Stimulated activated CD8-positive, alpha-beta memory T cell treated with anti-CD3 and anti-CD28 coated beads, Interleukin-2, amount 100 ng/mL, for 1 hour (primary cell): ENCODE measurements around the gene ZMYND8.
"Not testable (repeated sequence)": the region's sequence is repeated elsewhere in the genome, so short reads cannot be mapped to it uniquely, and the experiment has no call there.

Experiments
- DNase-seq, 2 donors: peaks; one replicate each; pipeline ENCODE4 v3.0.0-alpha.2; 2020; ENCODE audit warnings: low read depth in 2 of 2

ZMYND8 gene

DNA sequence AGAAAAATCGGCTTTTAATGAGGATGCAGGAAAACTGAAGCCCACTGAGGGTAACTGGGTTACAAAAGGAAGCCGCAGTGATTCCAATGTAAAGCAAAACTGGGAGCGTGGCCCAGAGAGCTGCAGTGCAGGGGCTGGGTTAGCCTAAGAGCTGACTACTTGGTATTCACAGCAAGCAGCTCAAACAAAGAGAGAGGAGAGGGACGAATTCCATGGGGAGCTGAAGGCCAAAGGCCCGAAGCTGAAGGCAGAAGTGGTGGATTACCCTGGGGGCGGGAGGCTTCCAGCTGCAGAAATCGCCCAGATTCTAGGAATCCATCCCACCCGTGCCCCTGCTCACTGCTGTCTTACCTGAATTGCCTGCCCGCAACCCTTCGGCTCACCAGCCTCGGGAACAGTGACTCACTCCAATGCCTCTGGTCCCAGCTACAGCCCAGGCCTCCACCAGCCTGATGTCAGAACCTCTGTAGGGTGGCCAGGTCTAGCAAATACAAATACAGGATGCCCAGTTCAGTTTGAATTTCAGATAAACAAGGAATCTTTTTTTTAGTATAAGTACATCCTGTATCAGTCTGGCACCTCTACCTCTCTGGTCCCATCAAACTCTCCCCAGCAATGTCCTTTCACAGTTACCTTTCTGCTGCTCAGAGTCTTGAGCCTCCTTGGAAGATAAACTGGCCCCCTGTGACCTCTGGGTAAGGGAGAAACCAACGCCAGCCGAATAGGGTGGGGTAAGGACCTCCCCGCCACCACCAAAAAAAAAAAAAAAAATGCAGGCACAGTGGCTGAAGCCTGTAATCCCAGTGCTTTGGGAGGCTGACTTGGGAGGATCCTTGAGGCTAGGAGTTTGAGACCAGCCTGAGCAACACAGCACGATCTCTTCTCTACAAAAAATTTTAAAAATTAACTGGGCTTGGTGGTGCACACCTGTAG, 14.6 kb upstream of the ZMYND8 start:
- DNase-seq, result no peak

DNA sequence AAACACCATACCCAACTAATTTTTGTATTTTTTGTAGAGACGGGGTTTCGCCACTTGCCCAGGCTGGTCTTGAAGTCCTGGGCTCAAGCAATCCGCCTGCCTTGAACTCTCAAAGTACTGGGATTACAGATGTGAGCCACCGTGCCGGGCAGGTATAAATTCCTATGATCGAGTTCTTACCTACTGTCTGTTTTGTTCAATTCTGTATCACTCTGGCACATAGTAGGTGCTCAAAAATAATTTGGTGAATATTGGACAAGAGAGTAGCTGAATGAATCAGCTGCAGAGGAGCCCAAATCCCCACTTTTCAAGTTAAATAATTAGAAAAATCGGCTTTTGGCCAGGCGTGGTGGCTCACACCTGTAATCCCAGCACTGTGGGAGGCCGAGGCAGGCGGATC, 13.7 kb upstream of the ZMYND8 start:
- DNase-seq, result no peak

DNA sequence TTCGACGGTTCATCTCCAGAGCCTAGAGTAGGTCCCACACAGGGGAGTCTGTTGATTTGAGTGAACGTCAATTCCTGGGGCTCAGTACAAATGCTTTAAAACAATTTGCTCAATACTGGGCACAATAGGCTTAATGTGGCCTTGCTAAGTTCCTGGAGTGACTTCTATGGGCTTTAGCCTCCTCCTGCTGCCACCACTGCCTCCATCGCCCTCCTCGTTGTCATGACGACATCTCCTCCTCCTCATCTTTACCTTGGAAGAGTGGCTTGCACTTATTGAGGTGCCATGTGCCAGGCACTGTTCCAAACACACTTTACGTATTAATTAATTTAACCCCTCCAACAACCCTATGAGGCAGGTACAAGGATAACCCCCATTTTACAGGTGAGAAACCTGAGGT, 11.8 kb upstream of the ZMYND8 start:
- DNase-seq, result no peak

DNA sequence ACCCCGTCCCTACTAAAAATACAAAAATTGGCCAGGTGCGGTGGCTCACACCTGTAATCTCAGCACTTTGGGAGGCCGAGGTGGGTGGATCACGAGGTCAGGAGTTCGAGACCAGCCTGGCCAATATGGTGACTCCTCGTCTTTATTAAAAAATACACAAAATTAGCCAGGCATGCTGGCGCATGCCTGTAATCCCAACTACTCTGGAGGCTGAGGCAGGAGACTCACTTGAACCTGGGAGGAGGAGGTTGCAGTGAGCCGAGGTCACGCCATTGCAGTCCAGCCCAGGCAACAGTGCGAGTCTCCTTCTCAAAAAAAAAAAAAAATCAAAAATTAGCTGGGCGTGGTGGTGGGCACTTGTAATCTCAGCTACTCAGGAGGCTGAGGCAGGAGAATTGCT, 9.8 kb upstream of the ZMYND8 start:
- DNase-seq, result not testable (repeated sequence)

DNA sequence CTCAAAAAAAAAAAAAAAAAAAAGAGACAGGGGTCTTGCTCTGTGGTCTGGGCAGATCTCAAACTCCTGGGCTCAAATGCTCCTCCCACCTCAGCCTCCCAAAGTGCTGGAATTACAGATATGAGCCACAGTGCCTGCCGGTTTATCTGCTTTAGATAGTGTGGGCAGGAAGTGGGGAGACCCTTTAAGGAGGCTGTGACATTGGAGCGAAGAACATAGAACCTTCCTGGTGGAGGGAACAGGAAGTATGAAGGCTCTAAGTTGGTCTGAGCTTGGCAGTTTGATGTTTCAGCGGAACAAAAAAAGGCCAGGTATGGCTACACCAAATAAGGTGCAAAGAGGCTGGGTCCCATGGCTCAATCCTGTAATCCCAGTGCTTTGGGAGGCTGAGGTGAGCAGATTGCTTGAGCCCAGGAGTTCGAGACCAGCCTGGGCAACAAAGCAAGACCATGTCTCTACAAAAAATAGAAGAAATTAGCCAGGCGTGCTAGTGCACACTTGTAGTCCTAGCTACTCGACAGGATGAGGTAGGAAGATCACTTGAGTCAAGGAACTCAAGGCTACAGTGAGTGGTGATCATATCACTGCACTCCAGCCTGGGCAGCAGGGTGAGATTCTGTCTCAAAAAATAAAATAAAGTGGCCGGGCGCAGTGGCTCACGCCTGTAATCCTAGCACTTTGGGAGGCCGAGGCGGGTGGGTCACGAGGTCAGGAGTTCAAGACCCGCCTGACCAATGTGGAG, 8.7 kb upstream of the ZMYND8 start:
- DNase-seq, result no peak

DNA sequence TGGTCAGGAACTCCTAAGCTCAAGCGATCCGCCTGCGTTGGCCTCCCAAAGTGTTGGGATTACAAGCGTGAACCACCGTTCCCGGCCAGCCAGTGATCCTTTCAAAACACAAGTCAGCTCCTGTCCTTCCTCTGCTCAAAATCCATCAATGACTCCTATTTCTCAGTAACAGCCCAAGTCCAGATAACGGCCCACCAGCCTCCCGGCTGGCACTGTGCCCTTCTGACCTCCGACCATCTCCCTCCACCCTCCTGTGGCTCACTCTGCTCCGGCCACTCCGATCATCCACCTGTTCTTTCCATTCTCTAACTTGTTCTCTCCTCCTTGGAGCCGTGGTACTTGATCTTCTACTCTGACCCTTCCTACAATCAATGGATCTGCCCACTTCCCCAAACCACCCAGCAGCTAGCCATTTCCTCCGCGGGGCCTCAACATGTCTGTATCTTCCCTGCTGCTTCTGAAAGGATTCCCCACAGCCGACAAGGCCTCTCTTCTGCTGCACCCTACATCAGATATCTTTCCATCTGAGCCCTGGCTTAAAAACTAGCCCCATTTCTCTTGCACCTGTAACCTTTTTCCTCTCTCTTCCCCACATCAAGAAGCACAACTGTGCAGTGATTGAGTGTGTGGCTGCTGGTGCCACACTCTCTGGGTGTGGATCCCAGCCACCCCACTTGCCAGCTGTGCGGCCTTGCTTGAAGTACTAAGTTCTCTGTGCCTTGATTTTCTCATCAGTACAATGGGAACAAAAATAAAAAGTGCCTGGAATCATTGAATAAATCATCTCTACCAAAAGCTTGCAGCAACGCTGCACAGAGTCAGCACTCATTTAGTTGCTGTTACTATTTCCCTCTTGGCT, 6.1 kb upstream of the ZMYND8 start:
- no peak for DNase-seq

DNA sequence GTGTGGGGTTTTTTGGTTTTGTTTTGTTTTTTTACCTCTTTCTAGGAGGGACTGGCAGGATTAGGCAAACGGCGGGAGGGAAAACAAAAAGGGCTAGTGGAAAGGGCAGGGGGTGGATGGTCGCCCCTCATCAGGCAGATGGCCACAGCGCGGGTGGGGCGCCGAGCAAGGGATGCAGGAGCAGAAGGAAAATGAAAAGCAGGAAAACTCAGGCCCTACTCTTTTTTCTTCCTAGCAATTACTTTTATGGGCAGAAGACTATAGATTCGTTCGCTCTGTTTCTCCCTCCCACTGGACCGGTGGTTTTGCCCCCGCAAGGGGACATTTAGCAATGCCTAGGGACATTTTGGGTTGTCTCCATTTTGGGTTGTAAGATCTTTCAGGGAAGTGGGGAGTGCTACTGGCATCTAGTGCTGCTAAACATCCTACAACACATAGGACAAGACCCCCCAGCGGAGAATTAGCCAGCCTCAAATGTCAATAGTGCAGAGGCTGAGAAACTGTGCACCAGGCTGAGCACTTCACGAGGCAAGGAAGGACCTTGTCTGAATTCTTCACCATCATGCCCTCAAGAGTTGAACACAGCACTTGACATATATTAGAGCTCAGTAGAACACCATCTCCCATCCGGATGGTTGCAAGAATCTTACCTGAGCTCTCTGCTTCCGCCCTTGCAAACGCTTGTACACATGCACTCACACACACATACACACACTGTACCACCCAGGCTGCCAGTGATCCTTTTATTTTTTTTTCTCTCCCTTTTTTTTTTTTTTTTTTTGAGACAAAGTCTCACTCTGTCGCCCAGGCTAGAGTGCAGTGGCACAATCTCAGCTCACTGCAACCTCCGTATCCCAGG, 4.8 kb upstream of the ZMYND8 start:
- DNase-seq, result no peak

DNA sequence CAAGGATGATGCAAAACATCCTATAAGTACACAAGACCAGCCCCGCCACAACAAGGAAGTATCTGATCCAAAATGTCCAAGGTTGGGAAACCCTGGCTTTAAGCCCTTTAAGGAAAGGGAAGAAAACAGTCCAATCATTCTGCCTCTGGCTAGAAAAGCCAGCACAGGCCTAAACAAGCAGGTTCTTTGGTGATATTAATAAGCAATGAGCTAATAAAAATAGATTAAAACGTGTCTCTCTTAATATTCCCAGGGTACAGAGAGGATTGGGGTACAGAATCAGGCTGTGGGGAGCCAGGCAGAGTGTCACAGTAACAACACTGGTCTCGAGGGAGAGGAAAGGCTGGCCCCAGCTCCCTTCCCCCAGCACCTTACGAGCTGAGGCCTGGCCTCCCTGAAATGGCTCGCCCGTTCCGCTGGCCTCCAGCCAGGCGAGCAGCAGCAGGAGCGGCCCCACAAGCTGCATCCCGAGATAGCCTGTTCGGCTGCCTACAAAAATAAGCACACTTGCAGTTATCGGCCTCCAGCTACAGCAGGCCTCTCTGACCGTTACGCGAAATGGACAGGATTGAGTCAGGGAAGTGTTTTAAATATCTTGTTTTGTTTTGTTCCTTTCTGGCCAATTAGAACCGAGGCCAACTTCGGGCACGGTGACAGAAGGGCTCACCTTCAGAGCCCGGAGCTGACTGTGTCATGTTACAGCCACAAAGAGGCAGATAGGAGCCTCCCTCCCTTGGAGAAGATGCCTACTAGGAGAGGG, 4.0 kb upstream of the ZMYND8 start:
- no peak for DNase-seq

DNA sequence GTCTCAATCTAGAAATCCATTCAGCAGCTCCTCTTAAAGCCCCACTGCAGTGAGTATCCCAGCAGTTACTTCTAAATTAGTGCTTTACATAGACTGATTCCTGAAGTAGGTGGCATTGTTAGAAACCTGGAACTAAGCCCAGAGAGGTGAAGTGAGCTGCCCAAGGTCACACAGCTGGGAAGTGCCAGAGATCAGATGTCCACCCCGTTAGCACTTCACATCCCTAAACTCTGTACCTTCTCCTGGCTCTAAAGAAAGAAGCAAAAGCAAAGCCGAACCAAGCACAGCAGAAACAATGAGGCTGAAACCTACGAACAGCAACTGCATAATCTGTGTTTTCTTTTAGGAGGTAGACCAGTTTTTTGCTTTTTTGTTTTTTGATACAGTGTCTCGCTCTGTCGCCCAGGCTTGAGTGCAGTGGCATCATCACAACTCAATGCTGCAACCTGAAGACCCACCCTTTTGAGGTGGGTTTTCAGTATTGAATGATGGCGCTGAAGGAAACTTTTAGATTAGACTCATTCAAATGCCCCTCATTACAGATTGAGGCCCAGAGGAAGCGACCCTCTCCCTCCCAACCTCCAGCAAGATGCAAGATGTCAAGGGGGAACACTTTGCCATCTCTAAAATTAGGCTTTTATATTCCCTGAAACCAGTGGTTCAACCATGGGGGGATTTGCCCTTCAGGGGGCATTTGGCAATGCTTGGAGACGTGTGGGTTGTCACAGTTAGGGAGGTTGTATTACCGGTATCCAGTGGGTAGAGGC, 3.2 kb upstream of the ZMYND8 start:
- no peak for DNase-seq

DNA sequence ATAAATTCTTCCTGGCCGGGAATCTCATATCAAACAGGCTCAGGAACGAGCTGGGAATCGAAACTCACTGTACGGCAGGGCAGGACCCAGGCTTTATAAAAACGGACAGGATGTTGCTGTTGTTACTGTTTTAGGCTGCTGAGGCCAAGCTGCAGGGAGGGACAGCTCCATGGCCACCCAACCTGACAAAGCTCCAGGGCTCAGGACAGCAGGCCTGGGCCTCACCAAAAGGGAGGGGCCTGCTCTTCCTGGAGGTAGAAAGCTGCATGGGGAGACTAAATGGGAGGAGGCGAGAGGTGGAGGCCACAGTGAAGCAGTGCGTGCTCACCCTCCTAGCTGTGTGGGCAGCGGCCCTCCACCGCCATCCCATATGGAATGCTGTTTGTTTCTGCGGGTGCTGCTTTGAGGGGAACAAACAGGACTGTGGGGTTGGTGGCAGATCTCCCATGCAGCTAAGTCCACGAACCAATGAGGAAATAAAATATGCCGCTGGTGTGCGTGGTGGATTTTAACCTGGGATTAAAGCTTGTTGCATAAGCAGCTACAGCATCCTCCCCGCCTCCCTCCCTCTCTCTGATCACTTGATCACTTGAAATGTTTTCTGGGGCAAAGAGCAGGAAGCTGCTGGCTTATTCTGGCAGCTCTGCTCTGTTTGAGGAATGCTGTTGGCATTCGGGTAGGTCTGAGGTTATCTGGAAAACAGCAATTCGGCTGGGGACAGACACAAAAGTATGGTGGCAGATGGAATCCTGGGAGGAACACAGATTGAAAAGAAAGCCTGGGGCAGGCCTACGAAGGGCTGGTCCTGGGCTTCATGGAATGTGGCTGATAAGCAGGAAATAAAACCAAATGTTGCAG, 2.4 kb upstream of the ZMYND8 start:
- no peak for DNase-seq

DNA sequence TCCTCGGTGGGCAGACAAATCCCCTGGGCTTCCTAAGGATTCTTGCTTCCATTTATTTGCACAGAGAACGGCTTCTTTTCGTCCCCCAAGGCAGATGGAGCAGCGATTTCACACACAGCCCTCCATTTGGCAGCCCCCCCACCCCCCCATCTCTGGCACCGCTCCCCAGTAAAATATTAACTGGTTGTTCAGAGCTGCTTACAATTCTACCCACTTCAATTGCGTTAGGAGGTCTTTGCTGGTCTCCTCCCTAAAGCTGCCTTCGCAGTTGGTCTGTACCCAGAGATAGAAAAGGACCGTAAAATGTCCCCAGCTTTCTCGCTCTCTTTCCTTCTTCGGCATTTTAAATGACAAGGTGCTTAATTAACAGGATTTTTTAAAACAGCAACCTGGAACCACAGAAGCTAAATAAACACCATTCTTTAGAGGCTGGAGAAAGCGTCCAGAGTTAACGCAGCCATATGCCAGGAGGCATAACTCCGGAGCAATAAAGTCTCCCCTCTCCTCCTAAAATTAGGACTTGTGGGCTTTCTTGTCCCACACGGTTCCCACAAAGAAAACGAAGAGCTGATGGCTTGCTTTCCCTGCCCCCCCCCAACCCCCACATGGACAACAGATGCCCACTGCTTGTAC, 1.7 kb upstream of the ZMYND8 start:
- DNase-seq, result no peak

DNA sequence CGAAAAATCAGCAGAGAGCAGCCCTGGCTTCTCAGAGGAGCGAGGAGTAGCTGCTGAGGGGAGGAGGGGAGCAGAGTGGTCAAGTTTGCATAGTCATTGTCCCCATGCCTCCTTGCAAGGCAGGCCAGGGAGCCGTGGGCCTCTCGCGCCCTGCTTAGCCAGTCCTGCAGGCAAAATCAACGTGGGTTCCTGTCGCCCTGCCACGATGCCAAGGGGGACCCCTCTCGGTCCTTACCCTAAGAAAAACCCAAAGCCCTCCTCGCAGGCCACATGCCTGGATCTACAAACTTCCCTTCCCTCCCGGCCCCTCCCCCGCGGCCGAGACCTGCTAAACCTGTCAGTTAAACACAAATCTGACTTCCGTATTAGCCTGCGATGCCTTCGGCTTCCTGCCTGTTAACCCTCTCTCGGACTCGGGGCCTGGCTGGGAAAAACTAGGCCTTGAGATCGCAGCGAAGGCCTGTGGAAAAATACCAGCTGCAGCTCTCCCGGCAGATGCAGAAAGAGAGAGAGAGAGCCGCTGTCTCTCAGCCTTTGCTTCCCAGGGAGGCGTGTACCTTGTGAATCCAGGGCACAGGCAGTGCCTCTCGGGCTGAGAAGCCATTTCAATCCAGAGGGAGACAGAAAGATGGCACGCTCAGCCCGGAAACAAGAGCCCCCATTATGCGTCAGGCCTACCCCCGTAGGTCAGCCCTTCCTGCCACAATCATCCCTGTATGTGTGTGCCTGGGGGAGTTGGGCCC, 968 bp upstream of the ZMYND8 start:
- peak; percentile 25 to 35 for DNase-seq

DNA sequence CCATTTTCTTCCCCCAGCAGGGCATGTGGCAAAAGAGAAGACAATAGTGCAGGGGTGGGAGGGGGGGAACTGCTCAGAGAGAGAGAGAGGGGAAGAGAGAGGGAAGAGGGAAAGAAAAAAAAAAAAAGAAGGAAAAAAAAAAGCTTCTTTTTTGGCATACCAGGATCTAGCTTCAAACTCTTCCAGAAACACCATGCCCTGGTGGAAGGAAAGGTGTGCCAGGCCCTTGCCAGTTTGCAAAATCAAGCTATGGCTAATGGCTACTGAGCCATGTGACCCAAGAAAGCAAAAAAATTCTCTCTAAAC, 326 bp downstream of the ZMYND8 start:
- no peak for DNase-seq

DNA sequence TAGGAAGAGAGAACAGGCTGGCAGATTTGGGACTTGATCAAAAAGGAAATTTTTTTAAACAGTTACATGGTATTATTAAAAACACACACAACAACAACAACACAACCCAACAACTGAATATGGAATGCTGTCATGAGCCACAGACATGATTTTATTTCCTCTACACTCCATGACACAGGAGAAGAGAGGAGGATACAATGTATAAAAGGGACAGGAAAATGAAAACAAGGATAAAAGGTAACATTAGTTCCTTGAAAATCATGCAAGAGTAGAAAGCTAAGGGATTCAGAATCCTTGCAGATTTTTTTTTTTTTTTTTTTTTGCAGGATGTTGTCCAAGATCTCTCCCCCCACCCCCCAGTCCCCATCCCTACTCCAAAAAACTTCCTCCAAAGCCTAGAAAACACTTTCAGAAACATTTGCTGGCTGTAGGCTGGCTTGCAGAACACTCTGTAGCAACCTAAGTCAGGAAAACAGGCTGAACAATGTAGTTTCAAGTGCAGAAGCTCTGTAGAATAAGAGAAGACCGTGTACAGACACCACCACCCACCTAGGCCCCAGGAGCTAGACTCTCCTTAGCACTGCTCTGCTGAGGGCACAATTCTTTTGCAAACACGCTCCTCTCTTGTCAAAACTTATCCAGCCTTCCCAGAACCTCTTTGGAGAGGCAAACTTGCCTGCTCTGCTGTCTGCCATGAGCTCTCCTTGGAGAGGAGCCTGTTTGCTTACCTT, 845 bp downstream of the ZMYND8 start:
- DNase-seq, result no peak

DNA sequence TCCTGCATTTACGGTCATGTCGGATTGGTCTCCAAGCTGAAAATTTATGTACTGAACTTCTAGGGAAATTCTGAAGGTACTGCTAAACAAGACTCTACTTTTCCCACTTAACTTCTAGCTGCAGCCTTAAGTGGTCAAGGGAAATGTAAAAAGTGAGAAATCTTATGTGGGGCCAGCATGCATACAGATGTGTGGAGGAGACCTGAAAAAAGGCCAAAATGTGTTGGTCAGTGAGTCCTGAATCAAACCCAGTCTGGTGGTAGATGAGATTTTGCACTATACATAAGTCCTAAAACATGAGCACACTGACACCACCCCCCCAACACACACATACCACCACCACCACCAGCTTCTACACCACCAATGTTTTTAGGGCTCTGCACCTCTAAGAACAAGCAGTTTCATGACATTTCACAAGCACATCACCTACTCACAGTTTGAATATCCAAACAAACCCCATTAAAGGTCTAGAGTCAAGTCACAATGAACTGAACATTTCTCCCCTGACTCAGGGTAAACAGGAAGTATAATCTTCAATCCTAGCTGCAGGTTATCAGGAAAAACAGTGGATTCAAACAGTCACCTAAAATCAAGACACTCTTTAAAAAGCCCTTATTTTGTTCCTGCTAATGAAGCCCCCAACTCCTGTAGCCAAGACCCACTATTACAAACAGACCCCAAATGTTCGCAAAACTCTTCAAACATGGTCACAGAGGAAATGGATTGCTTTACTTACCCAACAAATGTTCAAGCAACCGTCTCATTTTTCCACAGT, 1.6 kb downstream of the ZMYND8 start:
- DNase-seq, result no peak

DNA sequence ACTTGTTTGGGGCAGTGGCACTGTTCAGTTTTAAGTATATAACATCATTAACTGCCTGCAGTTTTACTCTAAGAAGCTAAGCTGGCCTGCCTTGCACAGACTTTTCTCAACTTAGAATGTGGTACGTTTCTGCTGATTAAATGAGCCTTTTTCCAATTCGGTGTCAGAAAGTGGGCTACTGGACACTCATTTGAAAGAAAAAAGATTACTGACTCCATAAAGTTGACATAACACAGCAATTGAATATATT, 2.1 kb downstream of the ZMYND8 start:
- DNase-seq, result no peak
